A549 (cell line): ENCODE measurements around the gene TOP2A. TPM values are rescaled to one million over a fixed set of nuclear protein-coding genes. Genes with fewer than 3 reads are reported as not detected.

Experiments used
- ATAC-seq, 2 experiments: fragments of 200-7000 bp in 1 of 2; fragments of >200 bp in 1 of 2; cut with Nextera tagmentation in 1 of 2; cut with Tn5 transposase in 1 of 2; 3 replicates each; pipeline versions ENCODE4 v1.8.0 to v1.9.1; 2018 to 2020; ENCODE audit warnings: mild to moderate bottlenecking in 1 of 2, moderate library complexity in 1 of 2
- CTCF ChIA-PET: fragments of 300-600 bp; sonication (Branson Sonifier 250); formaldehyde crosslinking; extraction: SDS; loops from one replicate; lab custom pipeline; 2021; ENCODE audit warnings: antibody characterized with exemption, inconsistent platforms; lab: Yijun Ruan, JAX
- POLR2A ChIA-PET: fragments of 350-600 bp; formaldehyde crosslinking; extraction: SDS; loops from one replicate; lab custom pipeline; 2021; ENCODE audit warnings: antibody characterized with exemption, inconsistent platforms; lab: Yijun Ruan, JAX
- DNase-seq, 2 experiments: peaks; one replicate each; pipeline versions ENCODE4 v3.0.0 to v3.0.0-alpha.2; 2011 to 2016; ENCODE audit warnings: low read depth in 1 of 2, low spot score in 1 of 2
- FAIRE-seq: peaks from 2 replicates; lab custom pipeline; 2011; peaks lifted over from hg19 to GRCh38; lab: Jason Lieb, UNC
- H3K27ac ChIP-seq, 2 experiments: fragments of >200 bp; sonication (Bioruptor Twin); formaldehyde crosslinking; 3 replicates each; pipeline ENCODE4 v1.5.1; 2016 to 2017
- H3K4me1 ChIP-seq: fragments of >200 bp; sonication (Bioruptor Twin); formaldehyde crosslinking; 3 replicates; pipeline ENCODE4 v1.6.1; 2016
- H3K4me2 ChIP-seq: fragments of >200 bp; sonication (Bioruptor Twin); formaldehyde crosslinking; 3 replicates; pipeline ENCODE4 v1.6.1; 2016
- H3K4me3 ChIP-seq: fragments of >200 bp; sonication (Bioruptor Twin); formaldehyde crosslinking; 3 replicates; pipeline ENCODE4 v1.5.1; 2016
- H3K9me3 ChIP-seq: fragments of >200 bp; sonication (Bioruptor Twin); formaldehyde crosslinking; 3 replicates; pipeline ENCODE4 v1.6.1; 2016
- ATOH8 ChIP-seq: fragments of 250-450 bp; sonication (Bioruptor Pico); IDR thresholded peaks from 2 replicates; pipeline ENCODE4 v1.5.0; 2020; ENCODE audit warnings: low read depth, mild to moderate bottlenecking, moderate library complexity
- CBX8 ChIP-seq: fragments of 200-600 bp; sonication (generic); IDR thresholded peaks from 2 replicates; pipeline ENCODE4 v1.6.1; 2016
- CHD2 ChIP-seq: fragments of 150-350 bp; IDR thresholded peaks from 2 replicates; pipeline ENCODE4 v1.6.1; 2014; ENCODE audit warnings: low read length; ENCODE audit not compliant: partially characterized antibody
- CHD4 ChIP-seq: fragments of 200-600 bp; sonication (generic); IDR thresholded peaks from 2 replicates; pipeline ENCODE4 v1.6.1; 2016; ENCODE audit warnings: antibody characterized with exemption, mild to moderate bottlenecking, borderline replicate concordance
- CTCF ChIP-seq: fragments of >200 bp; sonication (Bioruptor Twin); formaldehyde crosslinking; IDR thresholded peaks from 3 replicates; pipeline ENCODE4 v1.5.1; 2016
- EHF ChIP-seq: fragments of 250-450 bp; sonication (Bioruptor Pico); IDR thresholded peaks from 2 replicates; pipeline ENCODE4 v1.5.0; 2020; ENCODE audit warnings: mild to moderate bottlenecking
- FOSB ChIP-seq: fragments of 250-450 bp; sonication (Bioruptor Pico); IDR thresholded peaks from 2 replicates; pipeline ENCODE4 v1.5.0; 2020; ENCODE audit warnings: mild to moderate bottlenecking, moderate library complexity
- GATA3 ChIP-seq: IDR thresholded peaks from 2 replicates; pipeline ENCODE4 v1.6.1; 2012; ENCODE audit warnings: borderline replicate concordance
- HES2 ChIP-seq: fragments of >200 bp; sonication (Bioruptor Twin); formaldehyde crosslinking; IDR thresholded peaks from 2 replicates; pipeline ENCODE4 v1.6.1; 2016
- HEYL ChIP-seq: fragments of 250-450 bp; sonication (Bioruptor Pico); IDR thresholded peaks from 2 replicates; pipeline ENCODE4 v1.8.0; 2021; ENCODE audit warnings: mild to moderate bottlenecking, moderate library complexity
- HMGXB4 ChIP-seq: fragments of 250-450 bp; sonication (Bioruptor Pico); IDR thresholded peaks from 2 replicates; pipeline ENCODE4 v1.5.0; 2021; ENCODE audit warnings: mild to moderate bottlenecking, moderate library complexity, borderline replicate concordance
- HOXA7 ChIP-seq: fragments of 250-450 bp; sonication (Bioruptor Pico); IDR thresholded peaks from 2 replicates; pipeline ENCODE4 v1.5.0; 2020; ENCODE audit warnings: mild to moderate bottlenecking, moderate library complexity
- MAX ChIP-seq: IDR thresholded peaks from 2 replicates; pipeline ENCODE4 v1.6.1; 2012
- MAZ ChIP-seq: fragments of 150-350 bp; IDR thresholded peaks from 2 replicates; pipeline ENCODE4 v1.6.1; 2014; ENCODE audit warnings: antibody characterized with exemption, low read depth, low read length, borderline replicate concordance
- MYC ChIP-seq: IDR thresholded peaks from 2 replicates; pipeline ENCODE4 v1.6.1; 2012; ENCODE audit warnings: mild to moderate bottlenecking, inconsistent platforms, low read length, improper control_type of control experiment, borderline replicate concordance
- NFE2L2 ChIP-seq: fragments of 150-350 bp; conservative IDR thresholded peaks from 2 replicates; pipeline ENCODE4 v1.6.1; 2014; ENCODE audit warnings: low read length
- NPAS2 ChIP-seq: fragments of 250-450 bp; sonication (Bioruptor Pico); IDR thresholded peaks from 2 replicates; pipeline ENCODE4 v1.8.0; 2022; ENCODE audit warnings: mild to moderate bottlenecking, moderate library complexity, borderline replicate concordance
- NR3C1 ChIP-seq: fragments of >200 bp; sonication (Bioruptor Twin); formaldehyde crosslinking; IDR thresholded peaks from 3 replicates; pipeline ENCODE4 v1.6.1; 2017
- PBX3 ChIP-seq: IDR thresholded peaks from 2 replicates; pipeline ENCODE4 v1.6.1; 2012
- POLR2A ChIP-seq: IDR thresholded peaks from 2 replicates; pipeline ENCODE4 v1.6.1; 2012; ENCODE audit warnings: mild to moderate bottlenecking, low read length
- POLR2AphosphoS2 ChIP-seq: conservative IDR thresholded peaks from 2 replicates; pipeline ENCODE4 v1.6.1; 2012; ENCODE audit warnings: low read length, improper control_type of control experiment, inconsistent platforms
- RAD21 ChIP-seq, 2 experiments: fragments of >200 bp in 1 of 2; sonication (Bioruptor Twin) in 1 of 2; formaldehyde crosslinking in 1 of 2; IDR thresholded peaks in 1 of 2; conservative IDR thresholded peaks in 1 of 2; 2 replicates in 1 of 2; 3 replicates in 1 of 2; pipeline ENCODE4 v1.6.1; 2012 to 2018; ENCODE audit warnings: inconsistent platforms in 1 of 2
- RARB ChIP-seq: fragments of 250-450 bp; sonication (Bioruptor Pico); IDR thresholded peaks from 2 replicates; pipeline ENCODE4 v1.8.0; 2021; ENCODE audit warnings: mild to moderate bottlenecking, moderate library complexity
- REST ChIP-seq: fragments of 200-600 bp; sonication (generic); IDR thresholded peaks from 2 replicates; pipeline ENCODE4 v1.6.1; 2016; ENCODE audit warnings: antibody characterized with exemption, mild to moderate bottlenecking, moderate library complexity
- RNF2 ChIP-seq: fragments of 200-600 bp; sonication (generic); IDR thresholded peaks from 2 replicates; pipeline ENCODE4 v1.6.1; 2016; ENCODE audit warnings: low read depth, mild to moderate bottlenecking, antibody characterized with exemption, moderate library complexity, borderline replicate concordance
- SMC3 ChIP-seq: fragments of >200 bp; sonication (Bioruptor Twin); formaldehyde crosslinking; IDR thresholded peaks from 3 replicates; pipeline ENCODE4 v1.6.1; 2018; ENCODE audit warnings: inconsistent platforms
- SREBF2 ChIP-seq: fragments of 450-650 bp; IDR thresholded peaks from 2 replicates; pipeline ENCODE4 v1.6.1; 2014; ENCODE audit warnings: mild to moderate bottlenecking, moderate library complexity
- TP53 ChIP-seq: fragments of 250-450 bp; sonication (Bioruptor Pico); IDR thresholded peaks from 2 replicates; pipeline ENCODE4 v1.5.0; 2021; ENCODE audit warnings: mild to moderate bottlenecking, moderate library complexity
- USF2 ChIP-seq: fragments of 450-650 bp; IDR thresholded peaks from 2 replicates; pipeline ENCODE4 v1.6.1; 2014; ENCODE audit warnings: antibody characterized with exemption
- ZNF302 ChIP-seq: fragments of 250-450 bp; sonication (Bioruptor Pico); IDR thresholded peaks from 2 replicates; pipeline ENCODE4 v1.9.0; 2021; ENCODE audit warnings: inconsistent platforms, mild to moderate bottlenecking, moderate library complexity
- WGBS: methylation state at CpG from one replicate; pipeline ENCODE4 v1.1.6; 2017; ENCODE audit errors: missing lambda C conversion rate; 5-methylcytosine and 5-hydroxymethylcytosine counted together
- polyA plus RNA-seq, 4 experiments: library from polyadenylated mRNA; depleted of rRNA in 3 of 4; stranded (reverse); fragments of >200 nt; fragmentation: RNase III in 1 of 4; extraction: RNeasy Plus Mini Kit Qiagen cat#74134 plus additional on column Dnase treatment in 1 of 4; gene quantifications; 2 replicates in 3 of 4; 3 replicates in 1 of 4; pipeline ENCODE4 v1.2.3, GENCODE V29; 2011 to 2017

The TOP2A gene
- polyA plus RNA-seq, 2 of the 4 experiments (the other 2 are of a cell fraction), result 226 to 416 TPM

- Histone ChIP-seq H3K4me3 (no peak overlapping the region), H3K4me1 (peaks cover 52% of the 10 kb centered on the region), H3K4me2 (peak overlapping the region; percentile 4; the same call in 1 of the 3 replicates), H3K27ac (peak overlapping the region in 1 of 2 experiments; percentile 62; a peak in 3 of 6 replicates), H3K9me3 (no peaks in the 10 kb centered on the region)
- 50% methylated on average over 29 of the region's 29 CpGs for WGBS
- ATAC-seq (peak; percentile 58 to 84), DNase-seq (peak; percentile 77 to 97), FAIRE-seq (no peak)
- POLR2A ChIA-PET, result interaction anchor here (1.0 to 2.0 kb wide), 5 partner anchors 10 to 67 kb away, joined by 3 to 13 read pairs (median 4); no protein-coding TSS in a partner anchor
- CTCF ChIA-PET, result interaction anchor here (0.6 to 40.3 kb wide), 46 partner anchors 7 to 1316 kb away, joined by 3 to 2395 read pairs (median 5); partner anchors contain the start of genes CDC6, CSF3, GJD3 and RARA
- no peak for TF ChIP-seq RNF2
- TF ChIP-seq CTCF, result peak; percentile 98
- no peak for TF ChIP-seq REST
- TF ChIP-seq SREBF2, result no peak
- TF ChIP-seq POLR2AphosphoS2, result no peak
- TF ChIP-seq POLR2A, result no peak
- no peak for TF ChIP-seq HEYL (CRISPR knock-in tag)
- no peak for TF ChIP-seq MAZ
- no peak for TF ChIP-seq HES2
- no peak for TF ChIP-seq ATOH8 (CRISPR knock-in tag)
- TF ChIP-seq FOSB (CRISPR knock-in tag), result no peak
- no peak for TF ChIP-seq MYC
- no peak for TF ChIP-seq NPAS2 (CRISPR knock-in tag)
- TF ChIP-seq RAD21 (conservative IDR thresholded peaks at IDR 0.05 in 1 of 2, IDR thresholded peaks at IDR 0.05 in 1 of 2), result peak; percentile 99 to 100
- no peak for TF ChIP-seq CBX8
- TF ChIP-seq USF2, result no peak
- TF ChIP-seq PBX3, result no peak
- no peak for TF ChIP-seq CHD4
- no peak for TF ChIP-seq RARB (CRISPR knock-in tag)
- 0 out of 2 replicates have a peak, but pooled peaks have one; percentile 22 for TF ChIP-seq TP53 (CRISPR knock-in tag)
- TF ChIP-seq NFE2L2, result no peak
- TF ChIP-seq ZNF302 (CRISPR knock-in tag), result no peak
- TF ChIP-seq HOXA7 (CRISPR knock-in tag), result no peak
- TF ChIP-seq MAX, result peak; percentile 28; the same call in 1 of the 2 replicates
- TF ChIP-seq GATA3, result no peak
- no peak for TF ChIP-seq CHD2
- TF ChIP-seq HMGXB4 (CRISPR knock-in tag), result no peak
- TF ChIP-seq NR3C1, result no peak
- peak; percentile 100 for TF ChIP-seq SMC3
- no peak for TF ChIP-seq EHF (CRISPR knock-in tag)
These were observed 62.4 kb downstream of the TOP2A start for GRCh38 chr17:40355123-40355803.
